PC-9 (cell line): ENCODE results near the gene AP2S1.

ENCODE experiments used
- CTCF ChIP-seq: fragments of 200-600 bp; sonication (generic); conservative IDR thresholded peaks from 2 replicates; pipeline ENCODE4 v1.6.1; 2017; ENCODE audit warnings: mixed run types, antibody characterized with exemption, mild to moderate bottlenecking, moderate library complexity
- EZH2 ChIP-seq: fragments of 200-600 bp; sonication (generic); IDR thresholded peaks from 2 replicates; pipeline ENCODE4 v1.8.0; 2017; ENCODE audit warnings: antibody characterized with exemption, low read depth

- TF ChIP-seq EZH2 (no peak), CTCF (no peak)
These were observed 31.8 kb downstream of the AP2S1 start for GRCh38 chr19:46818812-46819211.
